Stimulated activated CD4-positive, alpha-beta T cell treated with anti-CD3 and anti-CD28 coated beads, Interleukin-4, amount 100 ng/mL, for 48 hours (primary cell): ENCODE data around the gene PPP2R3C.
A peak's percentile ranks its signal among the peaks of the same experiment; 100 is the strongest.
"Not testable (repeated sequence)": the region's sequence is repeated elsewhere in the genome, so short reads cannot be mapped to it uniquely, and the experiment has no call there.

ENCODE experiments used
- DNase-seq, 2 donors: peaks; one replicate each; pipeline ENCODE4 v3.0.0-alpha.2; 2020; ENCODE audit warnings: low read depth in 2 of 2

The PPP2R3C gene

DNA sequence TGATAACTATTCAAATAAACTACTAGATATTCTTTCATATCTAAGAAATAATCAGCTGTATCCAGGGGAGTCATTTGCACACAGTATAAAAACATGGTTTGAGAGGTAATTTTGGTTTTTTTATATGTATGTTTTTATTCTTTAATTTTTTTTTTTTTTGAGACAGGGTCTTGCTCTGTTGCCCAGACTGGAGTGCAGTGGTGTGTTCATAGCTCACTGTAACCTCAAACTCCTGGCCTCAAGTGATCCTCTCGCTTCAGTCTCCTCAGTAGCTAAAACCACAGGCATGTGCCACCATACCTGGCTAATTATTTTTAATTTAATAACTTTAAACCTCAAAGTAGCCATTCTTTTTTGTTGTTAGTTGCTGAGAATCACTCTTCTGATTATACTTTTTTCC, 2.3 kb upstream of the PPP2R3C start:
- DNase-seq: no peak

DNA sequence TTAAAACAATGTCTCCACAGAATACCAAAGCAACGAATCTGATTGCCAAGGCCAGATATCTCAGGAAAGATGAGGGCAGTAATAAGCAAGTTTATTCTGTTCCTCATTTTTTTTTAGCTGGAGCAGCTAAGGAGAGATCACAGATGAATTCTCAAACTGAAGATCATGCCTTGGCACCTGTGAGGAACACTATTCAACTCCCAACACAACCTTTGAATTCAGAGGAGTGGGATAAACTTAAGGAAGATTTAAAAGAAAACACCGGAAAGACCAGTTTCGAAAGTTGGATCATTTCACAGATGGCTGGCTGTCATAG, 1.6 kb upstream of the PPP2R3C start:
- no peak for DNase-seq

- no peak for DNase-seq
These were observed 1.1 kb upstream of the PPP2R3C start for GRCh38 chr14:35122696-35123387.

GRCh38 chr14:35121026-35121886, 534 bp downstream of the PPP2R3C start:
- DNase-seq: peak in 1 of 2 donors; percentile 7

DNA sequence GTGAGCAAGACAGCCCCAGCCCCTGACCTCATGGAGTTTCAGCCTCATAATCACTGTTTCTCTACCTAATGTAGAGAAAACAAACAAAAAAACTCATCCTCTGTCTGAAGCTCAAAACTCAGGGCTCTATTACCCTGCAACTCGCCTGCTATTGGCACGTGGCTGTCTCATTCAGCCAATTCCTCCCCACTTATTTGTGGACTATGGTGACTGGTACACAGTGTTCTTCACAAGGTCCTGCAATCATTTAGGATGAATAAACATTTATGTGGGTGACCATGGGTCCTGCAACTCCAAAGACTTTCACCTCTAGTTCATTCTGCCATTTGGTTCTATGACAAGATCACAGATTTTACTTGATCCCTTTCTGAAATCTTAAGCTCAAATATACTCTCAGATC, 4.7 kb downstream of the PPP2R3C start:
- DNase-seq: no peak

GRCh38 chr14:35116242-35116641, 5.5 kb downstream of the PPP2R3C start:
- DNase-seq: no peak

DNA sequence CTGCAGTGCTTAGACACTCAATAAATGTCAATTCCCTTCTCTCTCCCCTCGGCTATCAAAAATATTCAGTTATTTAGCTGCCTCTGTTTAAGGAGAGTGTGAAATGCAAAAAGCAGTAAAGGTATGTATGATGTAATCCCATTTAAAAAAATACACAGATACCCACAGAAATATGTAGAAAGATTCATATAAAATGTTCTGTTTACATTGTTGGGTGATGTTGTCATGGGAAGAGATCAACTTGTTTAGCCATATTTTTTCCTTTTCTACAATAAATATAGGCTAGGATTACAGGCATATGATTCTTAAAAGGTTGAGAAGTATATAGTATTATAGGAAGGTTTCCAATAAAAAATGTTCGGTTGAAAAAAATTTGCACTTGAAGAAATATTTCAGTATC, 7.8 kb downstream of the PPP2R3C start:
- DNase-seq: no peak

- DNase-seq: no peak
These were observed 8.4 kb downstream of the PPP2R3C start for GRCh38 chr14:35113308-35113950.

DNA sequence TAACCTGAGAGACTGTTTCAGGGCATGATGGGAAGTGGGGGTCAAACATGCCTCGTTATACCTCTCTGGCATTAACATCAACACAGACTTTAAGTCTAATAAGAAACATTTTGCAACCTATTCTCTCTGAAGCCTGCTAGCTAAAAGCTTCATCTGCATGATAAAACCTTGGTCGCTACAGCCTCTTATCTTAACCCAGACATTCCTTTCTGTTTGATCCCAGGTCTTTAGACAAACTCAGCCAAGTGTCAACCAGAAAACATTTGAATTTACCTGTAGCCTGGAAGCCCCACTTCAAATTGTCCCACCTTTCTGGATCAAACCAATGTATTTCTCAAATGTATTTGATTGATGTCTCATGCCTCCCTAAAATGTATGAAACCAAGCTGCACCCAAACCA, 9.1 kb downstream of the PPP2R3C start:
- DNase-seq: no peak

- DNase-seq: no peak
These were observed 13.9 kb downstream of the PPP2R3C start for GRCh38 chr14:35107866-35108265.

DNA sequence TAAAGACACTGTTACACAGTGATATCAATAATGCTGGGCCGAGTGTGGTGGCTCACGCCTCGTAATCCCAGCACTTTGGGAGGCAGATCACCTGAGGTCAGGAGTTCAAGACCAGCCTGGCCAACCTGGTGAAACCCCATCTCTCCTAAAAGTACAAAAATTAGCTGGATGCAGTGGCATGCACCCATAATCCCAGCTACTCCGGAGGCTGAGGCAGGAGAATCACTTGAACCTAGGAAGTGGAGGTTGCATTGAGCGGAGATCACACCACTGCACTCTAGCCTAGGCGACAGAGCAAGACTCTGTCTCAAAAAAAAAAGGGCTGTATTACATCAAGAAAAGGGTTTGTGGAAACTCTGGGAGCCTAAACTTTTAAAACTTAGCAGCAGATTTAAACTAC, 27.1 kb downstream of the PPP2R3C start:
- not testable (repeated sequence) for DNase-seq

DNA sequence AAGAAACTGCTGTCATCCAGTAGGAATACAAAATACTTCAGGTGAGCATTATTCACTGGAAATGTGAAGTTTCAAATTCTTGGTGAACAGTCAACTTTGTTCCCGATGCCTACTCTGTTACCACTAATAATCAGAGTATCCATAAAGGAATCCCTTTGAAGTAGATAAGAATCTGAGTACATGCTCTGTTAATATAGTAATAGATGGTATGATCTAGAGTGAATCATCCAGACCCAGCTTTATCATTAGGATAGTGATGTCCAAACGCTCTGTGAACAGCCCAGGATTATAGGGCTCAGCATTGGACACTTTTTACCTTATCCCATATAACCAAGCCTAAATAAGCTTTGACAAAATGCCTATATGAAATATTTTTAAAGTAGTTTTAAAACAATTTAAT, 33.3 kb downstream of the PPP2R3C start:
- no peak for DNase-seq

- no peak for DNase-seq
These were observed 36.3 kb downstream of the PPP2R3C start for GRCh38 chr14:35085441-35085840.

- no peak for DNase-seq
These were observed 38.1 kb downstream of the PPP2R3C start for GRCh38 chr14:35083530-35084150.

DNA sequence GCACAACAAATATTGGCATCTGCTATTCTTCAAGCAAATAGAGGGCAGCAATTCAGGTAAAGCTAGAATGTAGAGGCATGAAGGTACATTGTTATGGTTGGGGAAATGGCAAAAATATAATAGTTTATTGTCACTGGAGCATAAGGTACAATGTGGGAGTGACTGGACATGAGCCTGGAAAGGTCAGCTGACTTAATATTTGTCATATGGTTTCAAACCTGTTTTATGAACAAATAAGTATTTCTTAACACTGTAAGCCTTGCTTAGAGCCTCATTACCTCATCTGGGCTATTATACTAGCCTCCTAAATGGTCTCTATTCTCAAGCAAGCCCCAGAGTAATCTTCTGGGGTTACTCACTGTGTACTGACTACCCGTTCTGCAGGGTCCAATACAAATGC, 42.0 kb downstream of the PPP2R3C start:
- no peak for DNase-seq

DNA sequence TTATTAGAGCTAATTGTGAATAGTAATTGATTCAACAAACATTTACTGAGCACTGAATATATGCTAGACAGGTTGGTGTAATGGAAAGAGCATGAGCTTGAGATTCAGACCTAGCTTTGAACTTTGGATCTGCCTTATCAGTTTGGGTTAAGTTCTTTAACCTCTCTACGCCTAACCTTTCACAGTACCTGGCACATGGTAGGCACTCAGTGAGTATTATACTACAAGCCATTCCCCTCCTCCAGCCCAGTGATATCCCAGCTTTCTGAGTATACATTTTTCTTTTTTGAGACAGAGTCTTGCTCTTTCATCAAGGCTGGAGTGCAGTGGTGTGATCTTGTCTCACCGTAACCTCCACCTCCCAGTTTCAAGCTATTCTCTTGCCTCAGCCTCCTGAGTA, 43.7 kb downstream of the PPP2R3C start:
- DNase-seq: no peak

DNA sequence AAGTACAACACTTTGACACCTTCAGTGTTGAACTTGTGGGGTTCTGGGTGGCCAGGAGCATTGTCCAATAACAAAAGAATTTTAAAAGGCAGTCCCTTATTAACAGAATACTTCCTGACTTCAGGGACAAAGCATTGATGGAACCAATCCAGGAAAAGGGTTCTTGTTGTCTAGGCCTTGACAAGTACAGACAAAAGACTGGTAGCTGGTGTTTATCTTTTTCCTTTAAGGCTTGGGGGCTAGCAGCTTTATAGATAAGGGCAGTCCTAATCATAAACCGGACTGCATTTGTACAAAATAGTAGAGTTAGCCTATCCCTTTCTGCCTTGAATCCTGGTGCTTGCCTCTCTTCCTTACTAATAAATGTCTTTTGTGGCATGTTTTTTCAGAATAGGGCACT, 48.3 kb downstream of the PPP2R3C start:
- no peak for DNase-seq

- no peak for DNase-seq
These were observed 49.6 kb downstream of the PPP2R3C start for GRCh38 chr14:35072226-35072625.

DNA sequence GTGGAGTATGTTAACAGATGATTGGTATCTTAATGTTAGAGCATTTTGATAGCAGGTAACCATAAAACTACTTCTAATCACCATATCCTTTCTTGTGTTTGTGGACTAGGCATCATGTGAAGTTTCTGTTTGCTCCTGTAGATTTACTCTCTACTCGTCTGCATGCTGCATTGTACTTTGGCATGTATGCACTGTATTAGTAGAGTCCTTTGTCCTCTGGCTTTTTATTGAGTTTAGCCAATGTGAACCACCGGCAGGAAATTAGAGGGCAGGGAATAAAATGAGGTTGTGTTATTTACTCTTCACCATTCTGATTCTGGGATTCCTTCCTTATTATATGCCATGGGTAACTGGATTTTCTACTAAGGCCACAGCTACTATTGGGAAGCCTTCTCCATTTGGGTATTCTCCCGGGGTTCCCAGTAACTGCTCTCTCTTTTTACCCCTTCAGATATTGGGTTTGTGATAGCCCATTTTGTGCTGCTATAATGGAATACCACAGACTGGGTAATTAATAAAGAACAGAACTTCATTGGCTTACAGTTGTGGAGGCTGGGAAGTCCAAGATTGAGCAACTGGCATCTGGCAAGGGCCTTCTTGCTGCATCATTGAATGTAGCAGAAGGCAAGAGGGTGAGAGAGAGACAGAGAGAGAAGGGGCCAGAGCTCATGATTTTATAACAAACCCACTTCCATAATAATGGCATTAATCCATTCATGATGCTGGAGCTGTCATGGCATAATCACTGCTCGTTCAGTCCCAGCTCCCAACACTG, 53.4 kb downstream of the PPP2R3C start:
- no peak for DNase-seq

DNA sequence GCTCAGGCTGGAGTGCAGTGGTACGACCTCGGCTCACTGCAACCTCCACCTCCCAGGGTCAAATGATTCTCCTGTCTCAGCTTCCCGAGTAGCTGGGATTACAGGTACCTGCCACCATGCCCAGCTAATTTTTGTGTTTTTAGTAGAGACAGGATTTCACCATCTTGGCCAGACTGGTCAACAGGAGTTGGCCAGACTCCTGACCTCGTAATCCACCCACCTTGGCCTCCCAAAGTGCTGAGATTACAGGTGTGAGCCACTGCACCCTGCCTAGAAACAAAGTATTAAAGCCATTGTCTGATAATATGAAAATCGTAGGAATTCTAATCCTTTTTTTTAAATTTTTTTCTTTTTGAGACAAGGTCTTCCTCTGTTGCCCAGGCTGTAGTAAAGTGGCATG, 56.1 kb downstream of the PPP2R3C start:
- not testable (repeated sequence) for DNase-seq

- not testable (repeated sequence) for DNase-seq
These were observed 60.5 kb downstream of the PPP2R3C start for GRCh38 chr14:35061113-35061791.
